Measurements from ENCODE around the gene RNF157.

RNF157 gene

GRCh38 chr17:76240461-76241203, at the start of gene RNF157:
RNF157 (minus strand) TSS chr17:76240493; CDS start chr17:76240240, 253 bp downstream.
- DNase-seq (ENCODE audit: low spot score), result peak; percentile 54

GRCh38 chr17:76281573-76282371, 41.5 kb upstream of the RNF157 start:
- DNase-seq (ENCODE audit: low spot score), result no peak

- DNase-seq (ENCODE audit: low spot score), result no peak
Observed at GRCh38 chr17:76280650-76281049, 40.4 kb upstream of the RNF157 start.

GRCh38 chr17:76279742-76280287, 39.5 kb upstream of the RNF157 start:
- no peak for DNase-seq (ENCODE audit: low spot score)

GRCh38 chr17:76278952-76279741, 38.9 kb upstream of the RNF157 start:
- DNase-seq (ENCODE audit: low spot score), result peak; percentile 58

- no peak for DNase-seq (ENCODE audit: low spot score)
Observed at GRCh38 chr17:76278268-76278908, 38.1 kb upstream of the RNF157 start.

- no peak for DNase-seq (ENCODE audit: low spot score)
Observed at GRCh38 chr17:76277300-76278267, 37.3 kb upstream of the RNF157 start.

GRCh38 chr17:76276461-76277299, 36.4 kb upstream of the RNF157 start:
- no peak for DNase-seq (ENCODE audit: low spot score)

- DNase-seq (ENCODE audit: low spot score), result no peak
Observed at GRCh38 chr17:76276069-76276431, 35.8 kb upstream of the RNF157 start.

GRCh38 chr17:76275382-76276068, 35.2 kb upstream of the RNF157 start:
- DNase-seq (ENCODE audit: low spot score), result no peak

GRCh38 chr17:76274112-76274956, 34.0 kb upstream of the RNF157 start:
- DNase-seq (ENCODE audit: low spot score), result no peak

GRCh38 chr17:76273445-76274111, 33.3 kb upstream of the RNF157 start:
- DNase-seq (ENCODE audit: low spot score), result no peak

- DNase-seq (ENCODE audit: low spot score), result no peak
Observed at GRCh38 chr17:76272541-76273444, 32.5 kb upstream of the RNF157 start.

- DNase-seq (ENCODE audit: low spot score), result no peak
Observed at GRCh38 chr17:76271669-76272540, 31.6 kb upstream of the RNF157 start.
